ENCODE results near the gene NUBP1. TPM values are rescaled to one million over a fixed set of nuclear protein-coding genes. Genes with fewer than 3 reads are reported as not detected.

NUBP1 gene
- total and polyA plus RNA-seq, 9 donors = 15.1 to 37.4 (median 31.2) TPM

DNA sequence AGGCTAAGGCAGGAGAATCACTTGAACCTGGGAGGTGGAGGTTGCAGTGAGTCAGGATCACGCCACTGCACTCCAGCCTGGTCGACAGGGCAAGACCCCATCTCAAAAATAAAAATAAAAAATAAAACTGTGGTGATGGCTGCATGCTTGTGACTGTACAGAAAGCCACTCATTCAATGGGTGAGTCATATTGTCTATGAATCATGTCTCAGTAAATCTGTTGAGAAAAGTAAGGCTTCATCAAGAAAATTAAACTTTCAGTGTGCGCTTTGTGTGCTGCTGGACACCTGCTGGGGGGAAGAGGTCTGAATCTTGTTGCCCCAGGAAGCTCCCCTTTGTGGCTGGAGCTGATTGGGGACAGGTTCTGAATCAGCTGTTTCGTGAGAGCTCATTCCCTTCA is 11.3 kb downstream of the NUBP1 start:
- intact Hi-C loops (cut with DNase I) = loop anchor here in 2 of 4 donors (10.0 kb wide), 2 partner anchors 160 to 180 kb away; no protein-coding TSS in a partner anchor

DNA sequence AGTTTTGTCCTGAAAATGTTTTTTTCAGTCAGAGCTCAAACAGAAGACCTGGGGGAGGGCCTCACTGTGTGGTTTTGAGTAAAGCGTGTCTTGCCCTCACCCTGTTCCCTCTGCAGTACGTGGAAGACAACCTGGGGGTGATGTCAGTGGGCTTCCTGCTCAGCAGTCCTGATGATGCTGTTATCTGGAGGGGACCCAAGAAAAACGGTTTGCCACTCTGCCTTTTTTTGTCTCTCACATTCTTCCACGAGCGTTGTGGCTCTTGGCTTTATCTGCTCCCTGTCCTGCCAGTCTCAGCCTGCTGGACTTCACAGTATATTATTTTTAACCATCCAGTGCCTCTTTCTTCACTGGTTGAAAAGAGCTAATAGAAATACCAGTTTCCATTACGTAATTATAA is 12.9 kb downstream of the NUBP1 start:
- WGBS, 3 donors = 53 to 65% (median 61%) methylated on average over 6 of the region's 6 CpGs
- Histone ChIP-seq H3K27me3 (no peaks in the 10 kb centered on the region), H3K27ac (no peak overlapping the region), H3K4me3 (no peak overlapping the region), H3K9me3 (no peaks in the 10 kb centered on the region), H3K4me1 (ENCODE audit: insufficient read depth) (no peaks in the 10 kb centered on the region), H3K36me3 (peaks cover 4% of the 10 kb centered on the region)
- DNase-seq = no peak
- TF ChIP-seq CTCF (IDR thresholded peaks at IDR 0.05) (no peak), EP300 (IDR thresholded peaks at IDR 0.05) (no peak), POLR2A (IDR thresholded peaks at IDR 0.05) (no peak)
- intact Hi-C loops (cut with DNase I) = loop anchor here in 2 of 4 donors (10.0 kb wide), 2 partner anchors 158 to 178 kb away; no protein-coding TSS in a partner anchor

More for the DNA sequence above, 11.3 kb downstream of the NUBP1 start:
- H3K4me3 ChIP-seq = no peak overlapping the region
- H3K27ac ChIP-seq = no peak overlapping the region
- H3K9me3 ChIP-seq = no peaks in the 10 kb centered on the region
- DNase-seq = peak in 1 of 5 donors; percentile 1
- TF ChIP-seq CTCF (IDR thresholded peaks at IDR 0.05) (no peak), EP300 (IDR thresholded peaks at IDR 0.05) (no peak), POLR2A (IDR thresholded peaks at IDR 0.05) (no peak)
- H3K36me3 ChIP-seq = peaks cover 2% of the 10 kb centered on the region
- no peaks in the 10 kb centered on the region for H3K4me1 ChIP-seq (ENCODE audit: insufficient read depth)
- H3K27me3 ChIP-seq = no peaks in the 10 kb centered on the region
- 78 to 91% (median 88%) methylated on average over 4 of the region's 4 CpGs for WGBS, 3 donors

GRCh38 chr16:10760858-10761257 is 17.2 kb downstream of the NUBP1 start:
- DNase-seq = no peak
- peaks cover 4% of the 10 kb centered on the region for H3K36me3 ChIP-seq
- intact Hi-C loops (cut with DNase I) = loop anchor here in 2 of 4 donors (10.0 kb wide), 2 partner anchors 154 to 164 kb away; no protein-coding TSS in a partner anchor
- 56 to 70% (median 60%) methylated on average over 3 of the region's 3 CpGs for WGBS, 3 donors
- no peak overlapping the region for H3K4me3 ChIP-seq
- no peak overlapping the region for H3K27ac ChIP-seq
- H3K4me1 ChIP-seq (ENCODE audit: insufficient read depth) = no peaks in the 10 kb centered on the region
- H3K27me3 ChIP-seq = no peaks in the 10 kb centered on the region
- H3K9me3 ChIP-seq = no peaks in the 10 kb centered on the region
- no peak for TF ChIP-seq EP300 (IDR thresholded peaks at IDR 0.05)
- no peak for TF ChIP-seq CTCF (IDR thresholded peaks at IDR 0.05)
- TF ChIP-seq POLR2A (IDR thresholded peaks at IDR 0.05) = no peak

DNA sequence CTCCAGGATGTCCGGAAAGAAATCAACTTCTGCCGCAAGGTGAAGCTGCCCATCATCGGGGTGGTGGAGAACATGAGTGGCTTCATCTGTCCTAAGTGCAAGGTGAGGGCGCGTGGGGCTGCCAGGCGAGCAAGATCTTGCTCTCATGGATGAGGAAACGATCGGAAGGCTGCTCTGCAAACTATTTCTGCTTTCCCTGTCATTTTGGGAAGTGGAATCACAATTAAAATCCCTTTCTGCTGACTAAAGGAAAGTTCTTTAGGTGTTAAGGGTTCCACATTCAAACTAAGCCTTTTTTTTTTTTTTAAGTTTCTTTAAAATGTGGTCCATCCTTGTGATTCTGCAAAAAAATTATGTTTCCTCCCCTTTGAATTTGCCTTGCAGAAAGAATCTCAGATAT is 17.7 kb downstream of the NUBP1 start:
- no peaks in the 10 kb centered on the region for H3K4me1 ChIP-seq (ENCODE audit: insufficient read depth)
- 81 to 94% (median 87%) methylated on average over 8 of the region's 8 CpGs for WGBS, 3 donors

More for the DNA sequence above, 17.7 kb downstream of the NUBP1 start:
- no peak for DNase-seq
- no peaks in the 10 kb centered on the region for H3K9me3 ChIP-seq
- H3K27me3 ChIP-seq = no peaks in the 10 kb centered on the region
- no peak overlapping the region for H3K27ac ChIP-seq
- peaks cover 4% of the 10 kb centered on the region for H3K36me3 ChIP-seq
- TF ChIP-seq POLR2A (IDR thresholded peaks at IDR 0.05) (no peak), CTCF (IDR thresholded peaks at IDR 0.05) (no peak), EP300 (IDR thresholded peaks at IDR 0.05) (no peak)
- intact Hi-C loops (cut with DNase I) = loop anchor here in 2 of 4 donors (10.0 kb wide), 2 partner anchors 153 to 163 kb away; no protein-coding TSS in a partner anchor
- H3K4me3 ChIP-seq = no peak overlapping the region
